Measurements from ENCODE around the gene RALY.

The RALY gene

GRCh38 chr20:33967126-33967525, 26.6 kb upstream of the RALY start:
- no peak for TF ChIP-seq CTCF (IDR thresholded peaks at IDR 0.05; ENCODE audit: poor library complexity, severe bottlenecking)
- ATAC-seq (ENCODE audit: low read depth) (no peak), DNase-seq (ENCODE audit: low spot score) (peak; percentile 51)
- Histone ChIP-seq H3K4me1 (ENCODE audit: insufficient read depth, poor library complexity, severe bottlenecking) (no peaks in the 10 kb centered on the region), H3K9me3 (ENCODE audit: severe bottlenecking) (no peaks in the 10 kb centered on the region), H3K27ac (ENCODE audit: poor library complexity, severe bottlenecking) (no peak overlapping the region), H3K27me3 (ENCODE audit: insufficient read depth, poor library complexity, severe bottlenecking) (no peaks in the 10 kb centered on the region), H3K36me3 (ENCODE audit: low read depth) (no peaks in the 10 kb centered on the region), H3K4me3 (ENCODE audit: severe bottlenecking) (no peak overlapping the region)

- ATAC-seq (ENCODE audit: low read depth), result no peak
- peak; percentile 18 for DNase-seq (ENCODE audit: low spot score)
- Histone ChIP-seq H3K4me3 (ENCODE audit: severe bottlenecking) (no peak overlapping the region), H3K27me3 (ENCODE audit: insufficient read depth, poor library complexity, severe bottlenecking) (no peaks in the 10 kb centered on the region), H3K36me3 (ENCODE audit: low read depth) (no peaks in the 10 kb centered on the region), H3K9me3 (ENCODE audit: severe bottlenecking) (no peaks in the 10 kb centered on the region), H3K27ac (ENCODE audit: poor library complexity, severe bottlenecking) (no peak overlapping the region), H3K4me1 (ENCODE audit: insufficient read depth, poor library complexity, severe bottlenecking) (no peaks in the 10 kb centered on the region)
- no peak for TF ChIP-seq CTCF (IDR thresholded peaks at IDR 0.05; ENCODE audit: poor library complexity, severe bottlenecking)
Measured at GRCh38 chr20:33969563-33969962, 24.1 kb upstream of the RALY start.

- H3K9me3 ChIP-seq (ENCODE audit: severe bottlenecking), result no peaks in the 10 kb centered on the region
- DNase-seq (ENCODE audit: low spot score) (peak; percentile 2), ATAC-seq (ENCODE audit: low read depth) (no peak)
- no peaks in the 10 kb centered on the region for H3K36me3 ChIP-seq (ENCODE audit: low read depth)
- no peak overlapping the region for H3K4me3 ChIP-seq (ENCODE audit: severe bottlenecking)
- no peaks in the 10 kb centered on the region for H3K27me3 ChIP-seq (ENCODE audit: insufficient read depth, poor library complexity, severe bottlenecking)
- TF ChIP-seq CTCF (IDR thresholded peaks at IDR 0.05; ENCODE audit: poor library complexity, severe bottlenecking), result no peak
- no peaks in the 10 kb centered on the region for H3K4me1 ChIP-seq (ENCODE audit: insufficient read depth, poor library complexity, severe bottlenecking)
- no peak overlapping the region for H3K27ac ChIP-seq (ENCODE audit: poor library complexity, severe bottlenecking)
Measured at GRCh38 chr20:33970229-33970628, 23.5 kb upstream of the RALY start.

GRCh38 chr20:33971147-33971975, 22.4 kb upstream of the RALY start:
- Histone ChIP-seq H3K36me3 (ENCODE audit: low read depth) (no peaks in the 10 kb centered on the region), H3K27ac (ENCODE audit: poor library complexity, severe bottlenecking) (no peak overlapping the region), H3K4me3 (ENCODE audit: severe bottlenecking) (no peak overlapping the region), H3K27me3 (ENCODE audit: insufficient read depth, poor library complexity, severe bottlenecking) (no peaks in the 10 kb centered on the region), H3K4me1 (ENCODE audit: insufficient read depth, poor library complexity, severe bottlenecking) (no peaks in the 10 kb centered on the region), H3K9me3 (ENCODE audit: severe bottlenecking) (no peaks in the 10 kb centered on the region)
- ATAC-seq (ENCODE audit: low read depth), result no peak
- TF ChIP-seq CTCF (IDR thresholded peaks at IDR 0.05; ENCODE audit: poor library complexity, severe bottlenecking), result no peak
- peak; percentile 40 for DNase-seq (ENCODE audit: low spot score)

GRCh38 chr20:33976959-33977358, 16.8 kb upstream of the RALY start:
- Histone ChIP-seq H3K27me3 (ENCODE audit: insufficient read depth, poor library complexity, severe bottlenecking) (no peaks in the 10 kb centered on the region), H3K9me3 (ENCODE audit: severe bottlenecking) (no peaks in the 10 kb centered on the region), H3K4me3 (ENCODE audit: severe bottlenecking) (no peak overlapping the region), H3K27ac (ENCODE audit: poor library complexity, severe bottlenecking) (no peak overlapping the region), H3K36me3 (ENCODE audit: low read depth) (no peaks in the 10 kb centered on the region), H3K4me1 (ENCODE audit: insufficient read depth, poor library complexity, severe bottlenecking) (no peaks in the 10 kb centered on the region)
- ATAC-seq (ENCODE audit: low read depth), result no peak
- TF ChIP-seq CTCF (IDR thresholded peaks at IDR 0.05; ENCODE audit: poor library complexity, severe bottlenecking), result no peak
- DNase-seq (ENCODE audit: low spot score), result no peak
